Endodermal cell (in vitro differentiated cells): Measurements from ENCODE around the gene GNAO1. TPM values are rescaled to one million over a fixed set of nuclear protein-coding genes. Genes with fewer than 3 reads are reported as not detected.

Experiments
- DNase-seq: peaks from one replicate; pipeline ENCODE4 v3.0.0-alpha.2; 2017
- H3K27ac ChIP-seq: 2 replicates; pipeline ENCODE4 v1.5.1; 2013; ENCODE audit warnings: mild to moderate bottlenecking, low read depth, low read length, moderate library complexity
- H3K27me3 ChIP-seq: 2 replicates; pipeline ENCODE4 v1.6.1; 2013; ENCODE audit warnings: mild to moderate bottlenecking, low read length, moderate library complexity; ENCODE audit not compliant: insufficient read depth, control insufficient read depth, poor library complexity, severe bottlenecking
- H3K36me3 ChIP-seq: 2 replicates; pipeline ENCODE4 v1.7.0; 2013; ENCODE audit warnings: mild to moderate bottlenecking, low read length, moderate library complexity; ENCODE audit not compliant: control insufficient read depth, insufficient read depth
- H3K4me1 ChIP-seq: one replicate; pipeline ENCODE4 v1.7.0; 2013; ENCODE audit warnings: low read length; ENCODE audit not compliant: control insufficient read depth, insufficient read depth
- H3K4me3 ChIP-seq: 2 replicates; pipeline ENCODE4 v1.5.1; 2013; ENCODE audit warnings: mild to moderate bottlenecking, low read length, moderate library complexity
- H3K9ac ChIP-seq: 2 replicates; pipeline ENCODE4 v1.6.1; 2013; ENCODE audit warnings: mild to moderate bottlenecking, low read length, moderate library complexity; ENCODE audit not compliant: poor library complexity, severe bottlenecking; ENCODE audit errors: extremely low read depth
- H3K9me3 ChIP-seq: 2 replicates; pipeline ENCODE4 v1.6.1; 2013; ENCODE audit warnings: mild to moderate bottlenecking, low read length, moderate library complexity; ENCODE audit not compliant: control insufficient read depth
- H3K27ac Mint-ChIP-seq: 2 replicates; pipeline ENCODE4 v1.8.0; 2020; ENCODE audit warnings: mixed read lengths
- H3K27me3 Mint-ChIP-seq: 2 replicates; pipeline ENCODE4 v1.8.0; 2021; ENCODE audit warnings: mild to moderate bottlenecking, mixed read lengths; ENCODE audit not compliant: insufficient read depth
- H3K36me3 Mint-ChIP-seq: 2 replicates; pipeline ENCODE4 v1.8.0; 2020; ENCODE audit warnings: low read depth, mixed read lengths
- H3K4me1 Mint-ChIP-seq: 2 replicates; pipeline ENCODE4 v1.8.0; 2020; ENCODE audit warnings: mixed read lengths
- H3K4me3 Mint-ChIP-seq: 2 replicates; pipeline ENCODE4 v1.8.0; 2020; ENCODE audit warnings: mild to moderate bottlenecking, moderate library complexity, mixed read lengths
- H3K9me3 Mint-ChIP-seq: 2 replicates; pipeline ENCODE4 v1.8.0; 2020; ENCODE audit warnings: mild to moderate bottlenecking, mixed read lengths
- CTCF ChIP-seq: fragments of 200-600 bp; sonication (generic); conservative IDR thresholded peaks from 2 replicates; pipeline ENCODE4 v1.5.0; 2021; ENCODE audit warnings: antibody characterized with exemption, mild to moderate bottlenecking
- WGBS, 2 experiments: methylation state at CpG; one replicate each; pipeline versions ENCODE4 v1.1.5 to v1.1.7; 2013; ENCODE audit warnings: missing lambda C conversion rate in 2 of 2, mixed read lengths in 1 of 2; ENCODE audit not compliant: insufficient coverage in 1 of 2, insufficient read length in 1 of 2; 5-methylcytosine and 5-hydroxymethylcytosine counted together
- total RNA-seq, 2 donors: library from RNA; stranded (reverse); fragmentation: NEBNext Ultra II Directional in 1 of 2; extraction: Animal tissue kit (Norgen Biotek cat#: 25700) in 1 of 2; gene quantifications; 2 replicates in 1 of 2; 3 replicates in 1 of 2; pipeline ENCODE4 v1.2.1, GENCODE V29; 2021

The GNAO1 gene
- total RNA-seq, 2 donors from 2014 or later, result 2.7 to 7.1 TPM

- Histone ChIP-seq H3K9ac (no peak overlapping the region), H3K27ac (no peak overlapping the region), H3K36me3 (no peaks in the 10 kb centered on the region), H3K27me3 (no peaks in the 10 kb centered on the region), H3K4me1 (no peaks in the 10 kb centered on the region), H3K4me3 (no peak overlapping the region), H3K9me3 (peaks cover 12% of the 10 kb centered on the region)
- peak overlapping the region; percentile 50 for H3K27ac Mint-ChIP-seq
- TF ChIP-seq CTCF, result no peak
- peaks cover 5% of the 10 kb centered on the region for H3K36me3 Mint-ChIP-seq
- H3K4me3 Mint-ChIP-seq, result no peak overlapping the region
- H3K27me3 Mint-ChIP-seq, result peaks cover 3% of the 10 kb centered on the region
- no peak for DNase-seq
- H3K9me3 Mint-ChIP-seq, result peaks cover 15% of the 10 kb centered on the region
- H3K4me1 Mint-ChIP-seq, result peaks cover 21% of the 10 kb centered on the region
- 88 to 89% methylated on average over 3 to 9 of the region's 9 CpGs for WGBS, 2 experiments
These were observed 87.0 kb downstream of the GNAO1 start for GRCh38 chr16:56278196-56278855.

GRCh38 chr16:56279132-56279531 lies 87.8 kb downstream of the GNAO1 start:
- peaks cover 5% of the 10 kb centered on the region for H3K9me3 ChIP-seq
- peaks cover 7% of the 10 kb centered on the region for H3K9me3 Mint-ChIP-seq
- peaks cover 5% of the 10 kb centered on the region for H3K36me3 Mint-ChIP-seq
- H3K27ac Mint-ChIP-seq, result no peak overlapping the region
- H3K27me3 ChIP-seq, result peaks cover 8% of the 10 kb centered on the region
- H3K27me3 Mint-ChIP-seq, result peaks cover 11% of the 10 kb centered on the region
- WGBS, 2 experiments, result 88 to 100% methylated on average over 2 to 8 of the region's 8 CpGs
- H3K27ac ChIP-seq, result no peak overlapping the region
- H3K36me3 ChIP-seq, result no peaks in the 10 kb centered on the region
- H3K4me3 Mint-ChIP-seq, result no peak overlapping the region
- TF ChIP-seq CTCF, result no peak
- no peak overlapping the region for H3K9ac ChIP-seq
- H3K4me3 ChIP-seq, result no peak overlapping the region
- H3K4me1 Mint-ChIP-seq, result peaks cover 21% of the 10 kb centered on the region
- no peak for DNase-seq
- no peaks in the 10 kb centered on the region for H3K4me1 ChIP-seq

GRCh38 chr16:56279914-56280313 lies 88.6 kb downstream of the GNAO1 start:
- no peak overlapping the region for H3K4me3 Mint-ChIP-seq
- no peak overlapping the region for H3K9ac ChIP-seq
- H3K27me3 Mint-ChIP-seq, result peaks cover 19% of the 10 kb centered on the region
- WGBS, 2 experiments, result 91 to 100% methylated on average over 1 to 2 of the region's 2 CpGs
- no peak overlapping the region for H3K27ac ChIP-seq
- H3K36me3 ChIP-seq, result no peaks in the 10 kb centered on the region
- H3K27me3 ChIP-seq, result peaks cover 15% of the 10 kb centered on the region
- DNase-seq, result no peak
- H3K4me3 ChIP-seq, result no peak overlapping the region
- no peaks in the 10 kb centered on the region for H3K4me1 ChIP-seq
- H3K4me1 Mint-ChIP-seq, result peaks cover 21% of the 10 kb centered on the region
- H3K36me3 Mint-ChIP-seq, result no peaks in the 10 kb centered on the region
- H3K9me3 ChIP-seq, result no peaks in the 10 kb centered on the region
- H3K9me3 Mint-ChIP-seq, result peaks cover under 1% of the 10 kb centered on the region
- no peak for TF ChIP-seq CTCF
- no peak overlapping the region for H3K27ac Mint-ChIP-seq
